Muscle of leg (tissue), 11 donors: Measurements from ENCODE around the gene ARHGAP42. TPM values are rescaled to one million over a fixed set of nuclear protein-coding genes. Genes with fewer than 3 reads are reported as not detected.

Source experiments
- DNase-seq: peaks from one replicate; pipeline ENCODE4 v3.0.0; 2013
- H3K27ac ChIP-seq: one replicate; pipeline ENCODE4 v1.5.1; 2013; ENCODE audit warnings: mild to moderate bottlenecking, low read length, control low read depth
- H3K27me3 ChIP-seq: one replicate; pipeline ENCODE4 v1.6.1; 2013; ENCODE audit warnings: low read length; ENCODE audit not compliant: control insufficient read depth, insufficient read depth
- H3K36me3 ChIP-seq: one replicate; pipeline ENCODE4 v1.6.1; 2013; ENCODE audit warnings: low read length; ENCODE audit not compliant: control insufficient read depth, insufficient read depth
- H3K4me1 ChIP-seq: one replicate; pipeline ENCODE4 v1.6.1; 2013; ENCODE audit warnings: low read length; ENCODE audit not compliant: control insufficient read depth, insufficient read depth
- H3K4me3 ChIP-seq: one replicate; pipeline ENCODE4 v1.5.1; 2013; ENCODE audit warnings: low read length, control low read depth
- H3K9me3 ChIP-seq: replicated peaks from 2 replicates; pipeline ENCODE4 v1.6.1; 2013; ENCODE audit warnings: low read depth, low read length; ENCODE audit not compliant: control insufficient read depth
- WGBS: methylation state at CpG from one replicate; pipeline ENCODE4 v1.1.5; 2013; ENCODE audit warnings: missing lambda C conversion rate; ENCODE audit not compliant: insufficient coverage; 5-methylcytosine and 5-hydroxymethylcytosine counted together
- polyA plus RNA-seq, 8 donors: library from polyadenylated mRNA; unstranded; fragments of 120-200 nt; gene quantifications; one replicate each; pipeline versions ENCODE4 v1.2.1 to v1.2.3, GENCODE V29; 2013; ENCODE audit warnings: inconsistent platforms in 1 of 8, low replicate concordance in 1 of 8; ENCODE audit not compliant: insufficient read length in 8 of 8, insufficient read depth in 1 of 8
- total RNA-seq: library from RNA; stranded (reverse); fragments of 120-200 nt; gene quantifications from one replicate; pipeline ENCODE4 v1.2.4, GENCODE V29; 2013

ARHGAP42 gene
- total and polyA plus RNA-seq, 9 donors = 17.8 to 29.6 (median 24.4) TPM

GRCh38 chr11:100969008-100969407 lies 281.9 kb downstream of the ARHGAP42 start:
- no peak overlapping the region for H3K4me3 ChIP-seq
- H3K36me3 ChIP-seq = peaks cover 15% of the 10 kb centered on the region
- H3K27ac ChIP-seq = no peak overlapping the region
- no peaks in the 10 kb centered on the region for H3K4me1 ChIP-seq
- no peak for DNase-seq
- H3K27me3 ChIP-seq = no peaks in the 10 kb centered on the region
- no peaks in the 10 kb centered on the region for H3K9me3 ChIP-seq

GRCh38 chr11:100970283-100971164 lies 283.4 kb downstream of the ARHGAP42 start:
- DNase-seq = no peak
- no peaks in the 10 kb centered on the region for H3K27me3 ChIP-seq
- no peaks in the 10 kb centered on the region for H3K4me1 ChIP-seq
- H3K27ac ChIP-seq = no peak overlapping the region
- H3K9me3 ChIP-seq = no peaks in the 10 kb centered on the region
- H3K4me3 ChIP-seq = no peak overlapping the region
- 80% methylated on average over 1 of the region's 4 CpGs for WGBS
- peaks cover 11% of the 10 kb centered on the region for H3K36me3 ChIP-seq

DNA sequence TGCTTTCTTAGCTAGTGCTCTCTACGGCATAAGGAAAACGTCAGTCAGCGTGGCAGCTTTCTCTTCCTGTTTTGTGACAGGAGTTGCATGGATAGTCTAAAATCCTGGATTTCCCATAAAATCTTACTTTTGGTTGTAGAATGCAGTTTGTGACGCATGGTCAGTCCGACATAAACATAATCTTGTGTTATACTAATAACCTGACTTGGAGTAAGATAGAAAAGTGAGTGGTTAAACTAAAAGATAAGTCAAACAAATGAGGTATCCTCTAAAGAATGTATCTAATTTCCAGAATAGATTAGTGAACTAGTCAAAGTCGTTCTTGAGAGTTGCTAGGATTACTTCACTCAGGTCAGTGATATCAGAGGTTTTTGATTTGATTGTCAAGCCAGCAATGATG lies 285.0 kb downstream of the ARHGAP42 start:
- Histone ChIP-seq H3K36me3 (peaks cover 24% of the 10 kb centered on the region), H3K4me3 (no peak overlapping the region), H3K4me1 (no peaks in the 10 kb centered on the region), H3K27ac (no peak overlapping the region), H3K9me3 (no peaks in the 10 kb centered on the region), H3K27me3 (no peaks in the 10 kb centered on the region)
- no peak for DNase-seq
- WGBS = no CpG with 5 or more reads among the region's 6 CpGs

GRCh38 chr11:100978442-100978841 lies 291.4 kb downstream of the ARHGAP42 start:
- Histone ChIP-seq H3K27ac (no peak overlapping the region), H3K9me3 (no peaks in the 10 kb centered on the region), H3K27me3 (no peaks in the 10 kb centered on the region), H3K36me3 (peaks cover 27% of the 10 kb centered on the region), H3K4me1 (no peaks in the 10 kb centered on the region), H3K4me3 (no peak overlapping the region)
- DNase-seq = no peak
- no CpG with 5 or more reads among the region's 2 CpGs for WGBS

DNA sequence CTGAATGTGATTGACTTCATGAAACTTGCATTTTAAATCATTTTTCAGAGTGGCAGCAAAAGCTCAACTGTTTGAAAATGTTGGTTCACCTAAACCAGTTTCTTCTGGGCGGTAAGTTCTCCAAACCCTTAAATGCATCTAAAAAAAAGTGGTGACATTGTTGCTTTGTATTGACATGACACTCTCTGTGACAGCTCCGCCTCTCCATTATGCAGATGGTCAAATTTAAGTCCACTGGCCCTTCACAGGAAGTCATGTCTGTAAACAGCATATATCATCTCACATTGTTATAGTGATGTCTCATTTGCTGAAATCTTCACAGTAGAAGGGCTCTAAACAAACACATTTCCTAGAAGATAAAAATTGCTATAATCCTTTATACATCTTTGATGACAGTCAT lies 291.9 kb downstream of the ARHGAP42 start:
- no peak overlapping the region for H3K27ac ChIP-seq
- no peaks in the 10 kb centered on the region for H3K27me3 ChIP-seq
- H3K9me3 ChIP-seq = no peaks in the 10 kb centered on the region
- peaks cover 26% of the 10 kb centered on the region for H3K36me3 ChIP-seq
- H3K4me1 ChIP-seq = no peaks in the 10 kb centered on the region
- no peak for DNase-seq
- H3K4me3 ChIP-seq = no peak overlapping the region
- WGBS = 90% methylated on average over 2 of the region's 2 CpGs

DNA sequence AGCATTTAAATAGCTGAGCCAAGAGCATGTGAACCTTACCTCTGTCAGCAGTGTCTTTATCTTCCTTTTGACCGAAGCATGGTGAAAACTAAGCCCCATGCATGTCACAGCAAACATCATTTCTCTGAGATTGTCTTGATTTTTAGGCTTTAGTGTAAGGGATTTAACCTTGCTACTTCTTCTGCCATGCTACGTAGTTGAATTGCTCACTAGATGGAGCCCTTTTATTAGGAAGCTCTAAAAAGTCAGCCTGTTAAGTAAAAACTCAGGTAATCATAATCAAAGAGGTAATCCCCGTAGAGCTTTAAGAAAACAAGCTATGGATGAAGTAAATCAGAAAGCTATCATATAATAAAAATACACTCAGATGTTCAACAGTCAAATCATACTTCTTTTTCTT lies 293.1 kb downstream of the ARHGAP42 start:
- Histone ChIP-seq H3K27ac (no peak overlapping the region), H3K4me3 (no peak overlapping the region), H3K27me3 (no peaks in the 10 kb centered on the region), H3K4me1 (no peaks in the 10 kb centered on the region), H3K36me3 (peaks cover 26% of the 10 kb centered on the region), H3K9me3 (no peaks in the 10 kb centered on the region)
- WGBS = no CpG with 5 or more reads among the region's 3 CpGs
- DNase-seq = peak; percentile 22

GRCh38 chr11:100981196-100981824 lies 294.2 kb downstream of the ARHGAP42 start:
- 80% methylated on average over 1 of the region's 1 CpG for WGBS
- DNase-seq = no peak
- no peaks in the 10 kb centered on the region for H3K4me1 ChIP-seq
- no peaks in the 10 kb centered on the region for H3K9me3 ChIP-seq
- no peaks in the 10 kb centered on the region for H3K27me3 ChIP-seq
- no peak overlapping the region for H3K4me3 ChIP-seq
- H3K27ac ChIP-seq = no peak overlapping the region
- H3K36me3 ChIP-seq = peaks cover 25% of the 10 kb centered on the region

DNA sequence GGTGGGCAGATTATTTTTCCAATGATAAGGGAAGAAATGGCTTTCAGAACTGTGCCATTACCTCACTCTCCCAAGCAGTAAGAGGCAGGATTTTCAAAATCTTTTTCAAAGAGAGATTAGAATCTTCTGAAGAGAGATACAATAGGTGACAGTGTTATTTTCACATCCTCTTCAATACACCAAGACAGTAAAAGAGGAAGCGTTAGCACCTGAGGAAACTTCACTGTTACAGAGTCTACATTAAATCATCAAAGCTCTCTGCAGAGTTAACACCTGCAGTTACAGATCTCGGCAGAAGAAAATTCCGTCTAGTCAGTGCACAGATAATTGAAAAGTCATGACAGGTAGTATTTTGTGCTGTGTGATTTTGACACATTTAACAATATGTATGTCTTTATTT lies 297.6 kb downstream of the ARHGAP42 start:
- DNase-seq = no peak
- H3K27ac ChIP-seq = no peak overlapping the region
- H3K4me3 ChIP-seq = no peak overlapping the region
- H3K36me3 ChIP-seq = peaks cover 24% of the 10 kb centered on the region
- no CpG with 5 or more reads among the region's 3 CpGs for WGBS
- H3K4me1 ChIP-seq = no peaks in the 10 kb centered on the region
- H3K9me3 ChIP-seq = no peaks in the 10 kb centered on the region
- H3K27me3 ChIP-seq = no peaks in the 10 kb centered on the region

- Histone ChIP-seq H3K4me3 (no peak overlapping the region), H3K9me3 (no peaks in the 10 kb centered on the region), H3K4me1 (no peaks in the 10 kb centered on the region), H3K36me3 (peaks cover 14% of the 10 kb centered on the region), H3K27me3 (no peaks in the 10 kb centered on the region), H3K27ac (no peak overlapping the region)
- WGBS = no CpG with 5 or more reads among the region's 1 CpG
- DNase-seq = no peak
Observed at GRCh38 chr11:100990931-100991330, 303.8 kb downstream of the ARHGAP42 start.

- Histone ChIP-seq H3K27me3 (no peaks in the 10 kb centered on the region), H3K4me3 (no peak overlapping the region), H3K4me1 (no peaks in the 10 kb centered on the region), H3K27ac (no peak overlapping the region), H3K9me3 (no peaks in the 10 kb centered on the region), H3K36me3 (peaks cover 9% of the 10 kb centered on the region)
- WGBS = no CpG with 5 or more reads among the region's 2 CpGs
- DNase-seq = no peak
Observed at GRCh38 chr11:100991541-100991940, 304.5 kb downstream of the ARHGAP42 start.
